GM12874 (cell line): Measurements from ENCODE around the gene RHBDD3.

Experiments used
- TF ChIP-seq, protein P1 (sequence below): IDR thresholded peaks from 2 replicates; pipeline ENCODE4 v1.5.1; 2011; ENCODE audit warnings: low read depth, mild to moderate bottlenecking, control low read depth, low read length, moderate library complexity; ENCODE audit not compliant: insufficient read depth

The RHBDD3 gene

DNA sequence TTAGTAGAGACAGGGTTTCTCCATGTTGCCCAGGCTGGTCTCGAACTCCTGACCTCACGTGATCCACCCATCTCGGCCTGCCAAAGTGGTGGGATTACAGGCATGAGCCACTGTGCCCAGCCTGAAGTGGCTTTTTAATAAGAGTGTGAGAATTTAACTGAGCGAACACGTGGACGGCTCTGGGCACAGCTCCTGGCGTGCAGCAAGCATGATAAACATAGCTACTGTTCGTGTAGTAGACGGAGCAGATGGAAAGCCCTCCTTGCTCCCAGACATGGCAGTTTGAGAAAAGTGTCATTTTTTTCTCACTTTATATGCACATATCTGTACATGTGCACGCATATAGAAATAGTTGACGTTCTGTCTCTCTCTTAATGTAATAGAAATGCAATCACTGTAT, 55.0 kb downstream of the RHBDD3 start:
- TF ChIP-seq, protein P1, sequence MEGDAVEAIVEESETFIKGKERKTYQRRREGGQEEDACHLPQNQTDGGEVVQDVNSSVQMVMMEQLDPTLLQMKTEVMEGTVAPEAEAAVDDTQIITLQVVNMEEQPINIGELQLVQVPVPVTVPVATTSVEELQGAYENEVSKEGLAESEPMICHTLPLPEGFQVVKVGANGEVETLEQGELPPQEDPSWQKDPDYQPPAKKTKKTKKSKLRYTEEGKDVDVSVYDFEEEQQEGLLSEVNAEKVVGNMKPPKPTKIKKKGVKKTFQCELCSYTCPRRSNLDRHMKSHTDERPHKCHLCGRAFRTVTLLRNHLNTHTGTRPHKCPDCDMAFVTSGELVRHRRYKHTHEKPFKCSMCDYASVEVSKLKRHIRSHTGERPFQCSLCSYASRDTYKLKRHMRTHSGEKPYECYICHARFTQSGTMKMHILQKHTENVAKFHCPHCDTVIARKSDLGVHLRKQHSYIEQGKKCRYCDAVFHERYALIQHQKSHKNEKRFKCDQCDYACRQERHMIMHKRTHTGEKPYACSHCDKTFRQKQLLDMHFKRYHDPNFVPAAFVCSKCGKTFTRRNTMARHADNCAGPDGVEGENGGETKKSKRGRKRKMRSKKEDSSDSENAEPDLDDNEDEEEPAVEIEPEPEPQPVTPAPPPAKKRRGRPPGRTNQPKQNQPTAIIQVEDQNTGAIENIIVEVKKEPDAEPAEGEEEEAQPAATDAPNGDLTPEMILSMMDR: no peak

DNA sequence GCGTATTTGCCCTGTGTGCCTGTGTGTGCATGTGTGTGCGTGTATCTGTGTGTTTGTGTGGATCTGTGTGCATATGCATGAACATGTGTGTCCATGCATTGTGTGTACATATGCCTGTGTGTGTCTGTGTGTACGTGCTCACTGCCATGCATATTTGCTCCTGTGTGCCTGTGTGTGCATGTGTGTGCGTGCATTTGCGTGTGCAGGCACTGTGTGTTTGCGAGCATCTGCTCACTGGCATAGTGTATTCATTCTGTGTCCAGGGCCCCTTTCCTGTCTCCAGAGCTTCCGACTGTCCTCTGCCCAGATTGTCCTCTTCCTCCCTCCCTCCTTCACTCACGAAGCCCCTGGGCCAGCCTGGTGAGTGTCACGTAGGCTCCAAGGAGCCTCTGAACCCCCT, 56.3 kb downstream of the RHBDD3 start:
- TF ChIP-seq, protein P1: no peak

DNA sequence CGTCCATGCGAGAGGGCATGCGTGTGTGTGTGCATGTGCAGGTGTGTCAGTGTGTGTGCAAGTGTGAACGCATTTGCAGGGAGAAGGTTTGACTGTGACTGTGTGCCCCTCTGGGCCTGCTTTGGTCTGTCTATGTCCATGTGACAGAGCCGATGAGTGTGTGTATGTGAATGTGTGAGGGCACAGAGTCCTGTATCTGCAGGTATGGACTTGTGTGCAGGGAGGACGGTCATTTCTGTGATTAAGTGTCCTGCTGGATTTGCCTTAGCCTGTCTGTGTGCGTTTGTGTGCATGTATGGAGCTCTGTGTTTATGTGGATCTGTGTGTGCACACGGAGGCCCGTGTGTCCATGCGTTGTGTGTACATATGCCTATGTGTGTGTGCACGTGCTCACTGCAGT, 56.7 kb downstream of the RHBDD3 start:
- TF ChIP-seq, protein P1: no peak
